HepG2 (cell line): ENCODE measurements around the gene ATRIP.
"Not testable (repeated sequence)": the region's sequence is repeated elsewhere in the genome, so short reads cannot be mapped to it uniquely, and the experiment has no call there.

Experiments used
- KDM5A ChIP-seq: fragments of 200-600 bp; sonication (generic); IDR thresholded peaks from 2 replicates; pipeline ENCODE4 v1.7.0; 2018; ENCODE audit warnings: antibody characterized with exemption, mild to moderate bottlenecking, low read length, borderline replicate concordance
- POLR2A ChIP-seq, 2 experiments: IDR thresholded peaks; 2 replicates each; pipeline ENCODE4 v1.6.1; 2011; ENCODE audit warnings: low read depth in 2 of 2, low read length in 2 of 2, mild to moderate bottlenecking in 1 of 2, moderate library complexity in 1 of 2; ENCODE audit not compliant: insufficient read depth in 1 of 2
- SUZ12 ChIP-seq: fragments of 150-350 bp; IDR thresholded peaks from 2 replicates; pipeline ENCODE4 v1.6.1; 2014; ENCODE audit warnings: low read depth, low read length
- ZNF772 ChIP-seq: sonication (generic); formaldehyde crosslinking; IDR thresholded peaks from 2 replicates; pipeline ENCODE4 v1.5.0; 2020; ENCODE audit warnings: mild to moderate bottlenecking, missing genetic modification reagents
- TF ChIP-seq, protein P1 (sequence below): sonication (generic); formaldehyde crosslinking; IDR thresholded peaks from 2 replicates; pipeline ENCODE4 v1.4.0; 2020; ENCODE audit warnings: missing genetic modification reagents, borderline replicate concordance
- TF ChIP-seq, protein P2 (sequence below): sonication (generic); formaldehyde crosslinking; IDR thresholded peaks from 2 replicates; pipeline ENCODE4 v1.5.0; 2020; ENCODE audit warnings: mild to moderate bottlenecking, missing genetic modification reagents, moderate library complexity

DNA sequence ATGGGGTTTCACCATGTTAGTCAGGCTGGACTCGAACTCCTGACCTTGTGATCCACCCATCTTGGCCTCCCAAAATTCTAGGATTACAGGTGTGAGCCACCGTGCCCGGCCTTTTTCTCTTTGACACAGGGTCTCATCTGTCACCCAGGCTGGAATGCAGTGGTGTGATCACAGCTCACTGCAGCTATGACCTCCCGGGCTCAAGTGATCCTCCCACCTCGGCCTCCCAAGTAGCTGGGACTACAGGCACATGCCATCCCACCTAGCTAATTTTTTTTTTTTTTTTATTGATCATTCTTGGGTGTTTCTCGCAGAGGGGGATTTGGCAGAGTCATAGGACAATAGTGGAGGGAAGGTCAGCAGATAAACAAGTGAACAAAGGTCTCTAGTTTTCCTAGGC lies 36.3 kb downstream of the ATRIP start:
- TF ChIP-seq SUZ12; ZNF772 (CRISPR knock-in tag); POLR2A (IDR thresholded peaks at IDR 0.05; ENCODE audit: insufficient read depth in 1 of 2, low read depth in 2 of 2, low read length in 2 of 2); KDM5A: not testable (repeated sequence)
- TF ChIP-seq, protein P1, sequence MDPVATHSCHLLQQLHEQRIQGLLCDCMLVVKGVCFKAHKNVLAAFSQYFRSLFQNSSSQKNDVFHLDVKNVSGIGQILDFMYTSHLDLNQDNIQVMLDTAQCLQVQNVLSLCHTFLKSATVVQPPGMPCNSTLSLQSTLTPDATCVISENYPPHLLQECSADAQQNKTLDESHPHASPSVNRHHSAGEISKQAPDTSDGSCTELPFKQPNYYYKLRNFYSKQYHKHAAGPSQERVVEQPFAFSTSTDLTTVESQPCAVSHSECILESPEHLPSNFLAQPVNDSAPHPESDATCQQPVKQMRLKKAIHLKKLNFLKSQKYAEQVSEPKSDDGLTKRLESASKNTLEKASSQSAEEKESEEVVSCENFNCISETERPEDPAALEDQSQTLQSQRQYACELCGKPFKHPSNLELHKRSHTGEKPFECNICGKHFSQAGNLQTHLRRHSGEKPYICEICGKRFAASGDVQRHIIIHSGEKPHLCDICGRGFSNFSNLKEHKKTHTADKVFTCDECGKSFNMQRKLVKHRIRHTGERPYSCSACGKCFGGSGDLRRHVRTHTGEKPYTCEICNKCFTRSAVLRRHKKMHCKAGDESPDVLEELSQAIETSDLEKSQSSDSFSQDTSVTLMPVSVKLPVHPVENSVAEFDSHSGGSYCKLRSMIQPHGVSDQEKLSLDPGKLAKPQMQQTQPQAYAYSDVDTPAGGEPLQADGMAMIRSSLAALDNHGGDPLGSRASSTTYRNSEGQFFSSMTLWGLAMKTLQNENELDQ (CRISPR knock-in tag), result not testable (repeated sequence)
- TF ChIP-seq, protein P2, sequence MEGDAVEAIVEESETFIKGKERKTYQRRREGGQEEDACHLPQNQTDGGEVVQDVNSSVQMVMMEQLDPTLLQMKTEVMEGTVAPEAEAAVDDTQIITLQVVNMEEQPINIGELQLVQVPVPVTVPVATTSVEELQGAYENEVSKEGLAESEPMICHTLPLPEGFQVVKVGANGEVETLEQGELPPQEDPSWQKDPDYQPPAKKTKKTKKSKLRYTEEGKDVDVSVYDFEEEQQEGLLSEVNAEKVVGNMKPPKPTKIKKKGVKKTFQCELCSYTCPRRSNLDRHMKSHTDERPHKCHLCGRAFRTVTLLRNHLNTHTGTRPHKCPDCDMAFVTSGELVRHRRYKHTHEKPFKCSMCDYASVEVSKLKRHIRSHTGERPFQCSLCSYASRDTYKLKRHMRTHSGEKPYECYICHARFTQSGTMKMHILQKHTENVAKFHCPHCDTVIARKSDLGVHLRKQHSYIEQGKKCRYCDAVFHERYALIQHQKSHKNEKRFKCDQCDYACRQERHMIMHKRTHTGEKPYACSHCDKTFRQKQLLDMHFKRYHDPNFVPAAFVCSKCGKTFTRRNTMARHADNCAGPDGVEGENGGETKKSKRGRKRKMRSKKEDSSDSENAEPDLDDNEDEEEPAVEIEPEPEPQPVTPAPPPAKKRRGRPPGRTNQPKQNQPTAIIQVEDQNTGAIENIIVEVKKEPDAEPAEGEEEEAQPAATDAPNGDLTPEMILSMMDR, result not testable (repeated sequence)
